SK-N-SH (cell line): ENCODE data around the gene RAPGEF1. TPM values are rescaled to one million over a fixed set of nuclear protein-coding genes. Genes with fewer than 3 reads are reported as not detected.

Experiments
- CTCF ChIA-PET: fragments of 300-600, 350-600 bp; formaldehyde crosslinking; extraction: SDS; loops from one replicate; lab custom pipeline; 2021; lab: Yijun Ruan, JAX
- POLR2A ChIA-PET: fragments of 350-600 bp; sonication (Branson Sonifier 250); formaldehyde crosslinking; extraction: SDS; loops from one replicate; lab custom pipeline; 2020; ENCODE audit warnings: antibody characterized with exemption, inconsistent platforms; lab: Yijun Ruan, JAX
- DNase-seq: peaks from one replicate; pipeline ENCODE4 v3.0.0; 2012
- H2AFZ ChIP-seq: fragments of 200-600 bp; sonication (generic); 2 replicates; pipeline ENCODE4 v1.8.1; 2016; ENCODE audit warnings: antibody characterized with exemption, mild to moderate bottlenecking, low read depth
- H3F3A ChIP-seq: fragments of 200-600 bp; sonication (generic); replicated peaks from 2 replicates; pipeline ENCODE3; 2016; ENCODE audit warnings: antibody characterized with exemption, mild to moderate bottlenecking; ENCODE audit not compliant: insufficient read depth
- H3K27ac ChIP-seq, 2 experiments: fragments of 200-500 bp in 1 of 2; fragments of 200-600 bp in 1 of 2; sonication (Bioruptor generic) in 1 of 2; sonication (generic), shearing (Covaris generic) in 1 of 2; 2 replicates each; pipeline versions ENCODE4 v1.5.1 to v1.6.1; 2014 to 2016; ENCODE audit warnings: low read depth in 2 of 2, inconsistent platforms in 1 of 2, low read length in 1 of 2, mild to moderate bottlenecking in 1 of 2, mixed read lengths in 1 of 2
- H3K27me3 ChIP-seq: fragments of 200-600 bp; sonication (generic), shearing (Covaris generic); 2 replicates; pipeline ENCODE4 v1.6.1; 2016; ENCODE audit warnings: mixed run types; ENCODE audit not compliant: insufficient read depth
- H3K36me3 ChIP-seq, 2 experiments: fragments of 200-500 bp in 1 of 2; fragments of 200-600 bp in 1 of 2; sonication (Bioruptor generic) in 1 of 2; sonication (generic) in 1 of 2; replicated peaks in 1 of 2; 2 replicates each; pipeline versions ENCODE3 to v1.5.1; 2014 to 2016; ENCODE audit warnings: low read length in 1 of 2, mild to moderate bottlenecking in 1 of 2; ENCODE audit not compliant: insufficient read depth in 2 of 2, control insufficient read depth in 1 of 2
- H3K4me1 ChIP-seq, 2 experiments: fragments of 200-500 bp in 1 of 2; fragments of 200-600 bp in 1 of 2; sonication (Bioruptor generic) in 1 of 2; sonication (generic), shearing (Covaris generic) in 1 of 2; 2 replicates each; pipeline versions ENCODE4 v1.5.1 to v1.6.1; 2014 to 2016; ENCODE audit warnings: low read depth in 1 of 2, low read length in 1 of 2, mixed run types in 1 of 2; ENCODE audit not compliant: insufficient read depth in 2 of 2, control insufficient read depth in 1 of 2
- H3K4me2 ChIP-seq: fragments of 200-600 bp; sonication (generic), shearing (Covaris generic); 2 replicates; pipeline ENCODE4 v1.6.1; 2017; ENCODE audit warnings: mixed run types
- H3K4me3 ChIP-seq, 2 experiments: fragments of 200-500 bp in 1 of 2; fragments of 200-600 bp in 1 of 2; sonication (Bioruptor generic) in 1 of 2; sonication (generic), shearing (Covaris generic) in 1 of 2; 2 replicates each; pipeline versions ENCODE4 v1.5.1 to v1.8.1; 2014 to 2016; ENCODE audit warnings: low read depth in 2 of 2, inconsistent platforms in 1 of 2, low read length in 1 of 2, mild to moderate bottlenecking in 1 of 2, mixed read lengths in 1 of 2, moderate library complexity in 1 of 2
- H3K79me2 ChIP-seq: fragments of 200-600 bp; sonication (generic); 2 replicates; pipeline ENCODE4 v1.8.1; 2017; ENCODE audit warnings: mild to moderate bottlenecking; ENCODE audit not compliant: insufficient read depth
- H3K9ac ChIP-seq: fragments of 200-600 bp; sonication (generic); 2 replicates; pipeline ENCODE4 v1.6.1; 2017; ENCODE audit warnings: mixed run types
- H3K9me2 ChIP-seq: fragments of 200-600 bp; sonication (generic); 2 replicates; pipeline ENCODE4 v1.6.1; 2017; ENCODE audit warnings: mixed run types
- H3K9me3 ChIP-seq: fragments of 200-600 bp; sonication (generic); 2 replicates; pipeline ENCODE4 v1.6.1; 2017; ENCODE audit warnings: mixed run types, mild to moderate bottlenecking, moderate library complexity
- H4K20me1 ChIP-seq: fragments of 200-600 bp; sonication (generic); 2 replicates; pipeline ENCODE4 v1.6.1; 2017; ENCODE audit warnings: mild to moderate bottlenecking, mixed run types; ENCODE audit not compliant: insufficient read depth
- ELF1 ChIP-seq: IDR thresholded peaks from 2 replicates; pipeline ENCODE4 v1.4.0; 2012
- EP300 ChIP-seq, 2 experiments: IDR thresholded peaks; 2 replicates each; pipeline versions ENCODE4 v1.4.0 to v1.6.1; 2012; ENCODE audit warnings: borderline replicate concordance in 1 of 2, low read depth in 1 of 2, low read length in 1 of 2
- FOSL2 ChIP-seq: IDR thresholded peaks from 2 replicates; pipeline ENCODE4 v1.4.0; 2012; ENCODE audit warnings: low read depth, mild to moderate bottlenecking, moderate library complexity, borderline replicate concordance
- JUND ChIP-seq: IDR thresholded peaks from 2 replicates; pipeline ENCODE4 v1.4.0; 2012
- MEF2A ChIP-seq: IDR thresholded peaks from 2 replicates; pipeline ENCODE4 v1.4.0; 2012; ENCODE audit warnings: low read depth, borderline replicate concordance
- MXI1 ChIP-seq: IDR thresholded peaks from 2 replicates; pipeline ENCODE4 v1.6.1; 2012; ENCODE audit warnings: mild to moderate bottlenecking, low read depth, low read length, improper control_type of control experiment
- NFIC ChIP-seq: IDR thresholded peaks from 2 replicates; pipeline ENCODE4 v1.4.0; 2012; ENCODE audit warnings: borderline replicate concordance
- NRF1 ChIP-seq: IDR thresholded peaks from 2 replicates; pipeline ENCODE4 v1.6.1; 2012; ENCODE audit warnings: low read depth, mild to moderate bottlenecking, low read length
- RFX5 ChIP-seq: IDR thresholded peaks from 2 replicates; pipeline ENCODE4 v1.6.1; 2012; ENCODE audit warnings: mild to moderate bottlenecking, improper control_type of control experiment, low read length
- SMC3 ChIP-seq: IDR thresholded peaks from 2 replicates; pipeline ENCODE4 v1.6.1; 2012; ENCODE audit warnings: low read depth, low read length, improper control_type of control experiment
- ZBTB33 ChIP-seq: IDR thresholded peaks from 2 replicates; pipeline ENCODE4 v1.4.0; 2012; ENCODE audit warnings: low read depth, borderline replicate concordance
- WGBS: methylation state at CpG from one replicate; pipeline ENCODE4 v1.1.6; 2017; ENCODE audit warnings: low lambda C conversion rate; 5-methylcytosine and 5-hydroxymethylcytosine counted together
- polyA plus RNA-seq, 3 experiments: library from polyadenylated mRNA; depleted of rRNA; stranded (reverse); fragments of >200 nt; gene quantifications; 2 replicates each; pipeline ENCODE4 v1.2.3, GENCODE V29; 2012
- TF ChIP-seq, protein P1 (sequence below): fragments of 150-350 bp; IDR thresholded peaks from 2 replicates; pipeline ENCODE4 v1.6.1; 2016; ENCODE audit warnings: mild to moderate bottlenecking, low read depth, low read length
- TF ChIP-seq, protein P2 (sequence below): IDR thresholded peaks from 2 replicates; pipeline ENCODE4; 2012
- TF ChIP-seq, protein P3 (sequence below): IDR thresholded peaks from 2 replicates; pipeline ENCODE4 v1.6.1; 2012; ENCODE audit warnings: mild to moderate bottlenecking, low read depth, low read length, moderate library complexity

The RAPGEF1 gene
- polyA plus RNA-seq, 1 of the 3 experiments (the other 2 are of a cell fraction): 26.2 TPM

- Histone ChIP-seq H3K79me2 (peaks cover 24% of the 10 kb centered on the region), H3F3A (peaks cover 25% of the 10 kb centered on the region), H3K9me2 (no peaks in the 10 kb centered on the region), H3K4me3 (no peak overlapping the region), H3K27ac (peak overlapping the region; percentile 76 to 81; a peak in 3 of 4 replicates), H3K9me3 (no peaks in the 10 kb centered on the region), H2AFZ (no peak overlapping the region), H3K4me2 (peak overlapping the region; percentile 67), H3K4me1 (peaks cover 30 to 38% of the 10 kb centered on the region in 2 experiments), H3K9ac (no peak overlapping the region), H3K36me3 (no peaks in the 10 kb centered on the region), H4K20me1 (peaks cover 41% of the 10 kb centered on the region), H3K27me3 (no peaks in the 10 kb centered on the region)
- WGBS: 87% methylated on average over 9 of the region's 12 CpGs
- ChIA-PET POLR2A (no interaction called here), CTCF (interaction anchor here (0.6 to 3.8 kb wide), 9 partner anchors 11 to 646 kb away, joined by 3 to 12 read pairs (median 3); no protein-coding TSS in a partner anchor)
- TF ChIP-seq ZBTB33: no peak
- TF ChIP-seq EP300 (IDR thresholded peaks at IDR 0.05; ENCODE audit: borderline replicate concordance in 1 of 2, low read depth in 1 of 2, low read length in 1 of 2): no peak
- no peak for TF ChIP-seq MXI1
- no peak for TF ChIP-seq FOSL2
- TF ChIP-seq, protein P1, sequence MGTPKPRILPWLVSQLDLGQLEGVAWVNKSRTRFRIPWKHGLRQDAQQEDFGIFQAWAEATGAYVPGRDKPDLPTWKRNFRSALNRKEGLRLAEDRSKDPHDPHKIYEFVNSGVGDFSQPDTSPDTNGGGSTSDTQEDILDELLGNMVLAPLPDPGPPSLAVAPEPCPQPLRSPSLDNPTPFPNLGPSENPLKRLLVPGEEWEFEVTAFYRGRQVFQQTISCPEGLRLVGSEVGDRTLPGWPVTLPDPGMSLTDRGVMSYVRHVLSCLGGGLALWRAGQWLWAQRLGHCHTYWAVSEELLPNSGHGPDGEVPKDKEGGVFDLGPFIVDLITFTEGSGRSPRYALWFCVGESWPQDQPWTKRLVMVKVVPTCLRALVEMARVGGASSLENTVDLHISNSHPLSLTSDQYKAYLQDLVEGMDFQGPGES: no peak
- no peak for DNase-seq
Measured at GRCh38 chr9:131679261-131680020, 60.4 kb downstream of the RAPGEF1 start.

- Histone ChIP-seq H3K9me2 (no peaks in the 10 kb centered on the region), H3K4me2 (peak overlapping the region; percentile 67), H3K4me3 (no peak overlapping the region), H3K27me3 (no peaks in the 10 kb centered on the region), H2AFZ (no peak overlapping the region), H3K4me1 (peaks cover 30 to 41% of the 10 kb centered on the region in 2 experiments), H3K9me3 (no peaks in the 10 kb centered on the region), H3K36me3 (no peaks in the 10 kb centered on the region), H3K9ac (no peak overlapping the region; the same call in 1 of the 2 replicates), H4K20me1 (peaks cover 41% of the 10 kb centered on the region), H3K27ac (peak overlapping the region; percentile 76 to 81), H3K79me2 (peaks cover 24% of the 10 kb centered on the region), H3F3A (peaks cover 25% of the 10 kb centered on the region)
- CTCF ChIA-PET: interaction anchor here (0.6 to 3.8 kb wide), 8 partner anchors 10 to 647 kb away, joined by 3 to 12 read pairs (median 4); no protein-coding TSS in a partner anchor
- 15% methylated on average over 5 of the region's 5 CpGs for WGBS
- POLR2A ChIA-PET: no interaction called here
- no peak for DNase-seq
- TF ChIP-seq JUND (peak; percentile 90), SMC3 (no peak), FOSL2 (peak; percentile 94), MEF2A (peak; percentile 98), NFIC (peak; percentile 85), NRF1 (no peak), RFX5 (no peak), ZBTB33 (0 out of 2 replicates have a peak, but pooled peaks have one; percentile 50), ELF1 (no peak)
- TF ChIP-seq, protein P2, sequence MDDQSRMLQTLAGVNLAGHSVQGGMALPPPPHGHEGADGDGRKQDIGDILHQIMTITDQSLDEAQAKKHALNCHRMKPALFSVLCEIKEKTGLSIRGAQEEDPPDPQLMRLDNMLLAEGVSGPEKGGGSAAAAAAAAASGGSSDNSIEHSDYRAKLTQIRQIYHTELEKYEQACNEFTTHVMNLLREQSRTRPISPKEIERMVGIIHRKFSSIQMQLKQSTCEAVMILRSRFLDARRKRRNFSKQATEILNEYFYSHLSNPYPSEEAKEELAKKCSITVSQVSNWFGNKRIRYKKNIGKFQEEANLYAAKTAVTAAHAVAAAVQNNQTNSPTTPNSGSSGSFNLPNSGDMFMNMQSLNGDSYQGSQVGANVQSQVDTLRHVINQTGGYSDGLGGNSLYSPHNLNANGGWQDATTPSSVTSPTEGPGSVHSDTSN: peak; percentile 82
- TF ChIP-seq, protein P3, sequence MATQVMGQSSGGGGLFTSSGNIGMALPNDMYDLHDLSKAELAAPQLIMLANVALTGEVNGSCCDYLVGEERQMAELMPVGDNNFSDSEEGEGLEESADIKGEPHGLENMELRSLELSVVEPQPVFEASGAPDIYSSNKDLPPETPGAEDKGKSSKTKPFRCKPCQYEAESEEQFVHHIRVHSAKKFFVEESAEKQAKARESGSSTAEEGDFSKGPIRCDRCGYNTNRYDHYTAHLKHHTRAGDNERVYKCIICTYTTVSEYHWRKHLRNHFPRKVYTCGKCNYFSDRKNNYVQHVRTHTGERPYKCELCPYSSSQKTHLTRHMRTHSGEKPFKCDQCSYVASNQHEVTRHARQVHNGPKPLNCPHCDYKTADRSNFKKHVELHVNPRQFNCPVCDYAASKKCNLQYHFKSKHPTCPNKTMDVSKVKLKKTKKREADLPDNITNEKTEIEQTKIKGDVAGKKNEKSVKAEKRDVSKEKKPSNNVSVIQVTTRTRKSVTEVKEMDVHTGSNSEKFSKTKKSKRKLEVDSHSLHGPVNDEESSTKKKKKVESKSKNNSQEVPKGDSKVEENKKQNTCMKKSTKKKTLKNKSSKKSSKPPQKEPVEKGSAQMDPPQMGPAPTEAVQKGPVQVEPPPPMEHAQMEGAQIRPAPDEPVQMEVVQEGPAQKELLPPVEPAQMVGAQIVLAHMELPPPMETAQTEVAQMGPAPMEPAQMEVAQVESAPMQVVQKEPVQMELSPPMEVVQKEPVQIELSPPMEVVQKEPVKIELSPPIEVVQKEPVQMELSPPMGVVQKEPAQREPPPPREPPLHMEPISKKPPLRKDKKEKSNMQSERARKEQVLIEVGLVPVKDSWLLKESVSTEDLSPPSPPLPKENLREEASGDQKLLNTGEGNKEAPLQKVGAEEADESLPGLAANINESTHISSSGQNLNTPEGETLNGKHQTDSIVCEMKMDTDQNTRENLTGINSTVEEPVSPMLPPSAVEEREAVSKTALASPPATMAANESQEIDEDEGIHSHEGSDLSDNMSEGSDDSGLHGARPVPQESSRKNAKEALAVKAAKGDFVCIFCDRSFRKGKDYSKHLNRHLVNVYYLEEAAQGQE: peak; percentile 63; the same call in 1 of the 2 replicates
Measured at GRCh38 chr9:131678499-131679111, 61.3 kb downstream of the RAPGEF1 start.
